Subcutaneous adipose tissue (tissue), 4 donors: ENCODE data around the gene RBM6. TPM values are rescaled to one million over a fixed set of nuclear protein-coding genes. Genes with fewer than 3 reads are reported as not detected.

Source experiments
- total RNA-seq, 4 donors: library from RNA; depleted of rRNA; stranded (reverse); fragments of >200 nt; gene quantifications; one replicate each; pipeline ENCODE4 v1.1.0, GENCODE V29; 2016
- TF ChIP-seq, protein P1 (sequence below): fragments of 450-650 bp; IDR thresholded peaks from one replicate; pipeline ENCODE4 v1.5.1; 2016; ENCODE audit warnings: low read depth, mild to moderate bottlenecking, control low read depth, antibody characterized with exemption, moderate library complexity

Gene RBM6
- total RNA-seq = 100 to 1,000 TPM in 2 of 4 donors, 10 to 100 TPM in 2; 95.5 to 150 (median 107) TPM

GRCh38 chr3:49939858-49940666, at the start of gene RBM6:
Gene RBM6 (plus strand): TSS chr3:49940150. CDS start chr3:49962642, 22,492 bp downstream.
- TF ChIP-seq, protein P1, sequence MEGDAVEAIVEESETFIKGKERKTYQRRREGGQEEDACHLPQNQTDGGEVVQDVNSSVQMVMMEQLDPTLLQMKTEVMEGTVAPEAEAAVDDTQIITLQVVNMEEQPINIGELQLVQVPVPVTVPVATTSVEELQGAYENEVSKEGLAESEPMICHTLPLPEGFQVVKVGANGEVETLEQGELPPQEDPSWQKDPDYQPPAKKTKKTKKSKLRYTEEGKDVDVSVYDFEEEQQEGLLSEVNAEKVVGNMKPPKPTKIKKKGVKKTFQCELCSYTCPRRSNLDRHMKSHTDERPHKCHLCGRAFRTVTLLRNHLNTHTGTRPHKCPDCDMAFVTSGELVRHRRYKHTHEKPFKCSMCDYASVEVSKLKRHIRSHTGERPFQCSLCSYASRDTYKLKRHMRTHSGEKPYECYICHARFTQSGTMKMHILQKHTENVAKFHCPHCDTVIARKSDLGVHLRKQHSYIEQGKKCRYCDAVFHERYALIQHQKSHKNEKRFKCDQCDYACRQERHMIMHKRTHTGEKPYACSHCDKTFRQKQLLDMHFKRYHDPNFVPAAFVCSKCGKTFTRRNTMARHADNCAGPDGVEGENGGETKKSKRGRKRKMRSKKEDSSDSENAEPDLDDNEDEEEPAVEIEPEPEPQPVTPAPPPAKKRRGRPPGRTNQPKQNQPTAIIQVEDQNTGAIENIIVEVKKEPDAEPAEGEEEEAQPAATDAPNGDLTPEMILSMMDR = no peak

DNA sequence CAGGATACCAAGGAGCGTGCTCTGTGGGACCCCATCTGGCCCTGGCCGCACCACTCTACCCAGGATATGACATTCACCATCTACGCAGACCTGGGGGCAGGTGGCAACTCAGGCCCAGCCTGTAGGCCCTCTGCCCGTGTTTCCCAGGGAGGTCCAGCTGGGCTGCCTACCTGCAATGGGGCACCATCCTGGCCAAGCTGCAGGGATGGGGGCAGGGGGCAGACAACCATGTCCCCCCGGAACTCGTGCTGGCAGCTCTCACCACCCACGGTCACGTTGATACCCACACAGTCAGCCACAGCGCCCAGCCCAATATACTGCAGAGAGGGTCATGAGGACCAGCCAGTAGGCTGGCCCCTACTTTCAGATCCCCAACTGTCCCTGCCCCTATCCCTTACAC, 44.2 kb upstream of the RBM6 start:
- TF ChIP-seq, protein P1 = no peak

- TF ChIP-seq, protein P1 = no peak
These were observed 43.6 kb upstream of the RBM6 start for GRCh38 chr3:49896345-49896744.

- TF ChIP-seq, protein P1 = no peak
These were observed 41.0 kb upstream of the RBM6 start for GRCh38 chr3:49898991-49899390.

- TF ChIP-seq, protein P1 = no peak
These were observed 40.1 kb upstream of the RBM6 start for GRCh38 chr3:49899815-49900214.

DNA sequence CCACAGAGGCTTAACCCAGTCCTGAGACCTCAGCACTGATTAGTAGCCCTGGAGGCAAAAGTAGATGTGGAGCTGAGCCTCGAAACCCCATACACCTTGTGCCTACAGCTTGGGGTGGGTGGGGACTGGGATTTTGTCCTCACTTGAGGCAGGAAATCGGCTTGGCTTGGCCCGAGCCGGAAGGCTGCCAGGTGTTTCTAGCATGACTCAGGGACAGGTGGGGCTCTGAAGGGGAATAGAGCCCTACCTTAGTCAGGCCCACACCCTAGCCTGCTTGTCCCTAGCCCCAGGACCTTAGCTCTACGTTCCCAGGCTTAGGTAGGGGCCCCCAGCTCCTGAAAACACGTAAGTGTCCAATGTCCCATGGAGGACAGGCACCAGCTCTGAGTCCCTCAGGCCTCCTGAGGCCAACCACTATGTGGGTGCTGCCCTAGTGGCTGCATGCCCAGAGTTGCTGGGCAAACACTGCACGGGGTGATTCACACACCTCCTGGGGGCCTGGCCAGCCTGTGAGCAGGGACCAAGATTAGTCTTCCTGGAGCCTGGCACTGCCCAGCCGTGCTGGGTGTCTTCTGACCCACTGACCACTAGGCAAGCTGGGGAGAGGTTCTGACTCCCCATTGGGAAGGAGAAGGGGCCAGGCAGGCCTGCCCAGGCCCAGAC, 39.3 kb upstream of the RBM6 start:
- TF ChIP-seq, protein P1 = no peak
